ENCODE measurements around the gene CPNE4.
"Not testable (repeated sequence)": the region's sequence is repeated elsewhere in the genome, so short reads cannot be mapped to it uniquely, and the experiment has no call there.

The CPNE4 gene

DNA sequence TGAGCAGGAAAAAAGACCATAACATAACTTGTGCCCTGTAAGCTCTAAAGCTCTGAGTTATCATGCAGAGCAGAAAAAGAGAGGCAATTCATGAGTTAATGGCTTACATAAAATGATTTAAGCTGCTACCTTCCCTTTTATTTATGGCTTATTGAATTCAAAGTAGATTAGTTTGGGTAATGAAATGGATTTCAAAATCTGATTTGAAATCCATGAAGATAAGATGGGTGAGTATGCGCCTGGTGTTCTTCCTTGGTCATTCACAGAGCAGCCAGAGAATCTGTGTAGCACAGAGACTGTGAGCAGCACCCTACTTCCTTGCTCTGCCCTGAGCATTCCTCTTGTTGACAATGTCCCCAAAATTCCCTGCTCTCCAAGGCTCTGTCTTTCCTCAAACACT lies 495.8 kb downstream of the CPNE4 start:
- no peak for DNase-seq (ENCODE audit: low read depth)

GRCh38 chr3:131537531-131537930 lies 497.3 kb downstream of the CPNE4 start:
- DNase-seq (ENCODE audit: low read depth) = no peak

DNA sequence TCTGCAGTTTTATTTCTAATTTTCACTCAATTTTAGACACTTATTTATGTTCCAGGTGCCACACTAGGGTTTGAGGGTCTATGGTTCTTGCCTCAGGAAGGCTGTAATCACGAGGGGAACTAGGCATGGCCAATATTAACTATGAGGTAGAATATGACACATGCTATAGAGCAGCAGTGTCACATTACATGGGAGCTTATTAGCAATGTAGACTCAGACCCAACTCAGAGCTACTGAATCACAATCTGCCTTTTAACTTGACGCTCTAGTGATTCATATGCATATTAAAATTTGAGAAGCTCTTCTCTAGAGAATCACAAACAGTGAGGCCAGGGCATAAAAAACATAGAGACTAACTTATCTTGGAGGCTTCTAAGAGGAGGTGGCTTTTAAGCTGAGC lies 499.2 kb downstream of the CPNE4 start:
- DNase-seq (ENCODE audit: low read depth) = peak; percentile 31

GRCh38 chr3:131535131-131535530 lies 499.7 kb downstream of the CPNE4 start:
- DNase-seq (ENCODE audit: low read depth) = peak; percentile 61

- DNase-seq (ENCODE audit: low read depth) = no peak
Measured at GRCh38 chr3:131532645-131533044, 502.2 kb downstream of the CPNE4 start.

DNA sequence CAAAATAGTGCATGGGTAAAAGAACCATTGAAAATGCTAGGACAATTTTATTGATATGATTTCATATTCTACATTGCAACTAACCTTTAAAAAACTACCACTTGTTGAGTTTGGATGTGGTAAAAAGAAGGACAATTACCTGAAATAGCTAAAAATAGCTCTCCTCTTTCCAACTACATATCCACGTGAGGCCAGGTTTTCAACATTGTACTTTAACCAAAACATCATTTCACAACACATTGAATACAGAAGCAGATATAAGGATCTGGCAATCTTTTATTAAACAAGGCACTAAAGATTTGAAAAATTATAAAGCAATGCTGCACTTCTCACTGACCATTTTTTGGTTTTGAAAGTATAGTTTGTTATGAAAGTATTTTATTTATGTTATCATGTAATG lies 504.0 kb downstream of the CPNE4 start:
- DNase-seq (ENCODE audit: low read depth) = no peak

DNA sequence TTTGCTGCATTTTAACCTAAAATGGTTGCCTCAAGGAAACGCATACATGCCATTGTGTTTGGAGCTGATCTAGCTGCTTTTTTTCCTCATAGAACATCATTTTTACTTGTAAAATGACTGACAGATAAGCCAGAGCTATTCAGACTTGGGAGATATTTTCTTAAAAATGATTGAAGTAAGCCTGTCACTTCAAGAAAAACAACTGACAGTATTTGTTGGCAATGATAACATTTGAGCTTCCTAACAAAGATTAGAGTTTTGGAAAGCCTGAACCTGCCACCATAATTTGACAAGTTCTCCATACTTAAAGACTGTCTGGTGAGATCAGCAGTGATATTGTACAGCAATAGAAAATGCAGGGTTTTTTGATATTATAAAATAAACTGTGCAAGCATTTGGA lies 504.4 kb downstream of the CPNE4 start:
- DNase-seq (ENCODE audit: low read depth) = no peak

GRCh38 chr3:131526801-131527347 lies 507.9 kb downstream of the CPNE4 start:
- no peak for DNase-seq (ENCODE audit: low read depth)

GRCh38 chr3:131518680-131519079 lies 516.1 kb downstream of the CPNE4 start:
- no peak for DNase-seq (ENCODE audit: low read depth)

GRCh38 chr3:131505421-131505820 lies 529.4 kb downstream of the CPNE4 start:
- no peak for DNase-seq (ENCODE audit: low read depth)

DNA sequence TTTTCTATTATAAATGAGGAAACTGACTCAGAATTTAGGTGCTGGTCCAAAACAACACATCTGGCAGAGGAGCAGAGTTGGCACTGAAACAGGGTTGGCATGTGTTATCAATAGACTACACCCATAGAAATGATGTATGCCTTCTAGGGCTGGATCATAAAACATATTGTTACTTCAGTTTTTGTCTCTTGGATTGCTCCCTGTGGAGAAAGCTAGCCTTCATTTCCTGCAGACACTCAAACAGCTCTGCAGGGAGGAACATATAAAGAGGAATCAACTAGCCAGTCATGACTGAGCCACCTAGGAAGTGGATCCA lies 531.5 kb downstream of the CPNE4 start:
- DNase-seq (ENCODE audit: low read depth) = peak; percentile 22

DNA sequence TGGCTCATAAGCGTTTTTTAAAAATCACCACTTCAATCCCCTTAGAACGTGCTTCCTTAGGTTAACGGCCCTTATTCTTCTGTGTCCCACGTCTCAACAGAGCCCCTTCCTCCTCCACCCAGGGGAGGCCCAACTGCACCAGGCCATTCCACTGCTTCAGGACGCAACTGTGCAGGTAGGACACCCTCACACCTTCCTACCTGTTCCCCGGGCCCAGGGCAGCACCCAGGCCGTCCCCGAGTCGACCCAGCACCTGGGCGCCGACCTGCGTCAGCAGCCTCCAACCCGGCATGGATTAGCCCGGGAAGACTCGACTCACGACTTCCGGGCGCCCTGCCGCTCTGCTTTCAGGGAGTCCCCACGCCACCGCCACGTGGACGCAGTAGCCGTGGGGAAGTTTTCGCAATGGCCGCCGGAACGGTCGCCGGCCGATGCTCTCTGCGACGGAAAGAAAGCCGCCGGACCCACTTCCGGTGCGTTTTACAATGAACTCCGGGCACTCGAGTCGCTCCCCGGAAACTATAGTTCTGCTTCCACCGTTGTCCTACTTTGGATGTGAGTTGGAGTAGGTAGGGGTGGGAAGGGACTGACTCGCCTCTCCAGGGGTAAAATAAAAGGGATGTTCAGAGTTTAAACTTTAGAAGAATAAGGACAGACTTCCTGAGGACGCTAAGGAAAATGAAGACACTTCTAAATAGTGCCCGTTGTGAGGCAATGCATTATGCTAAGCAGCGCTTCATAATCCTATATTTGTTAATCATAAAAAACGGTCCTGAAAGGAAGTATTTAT lies 532.1 kb downstream of the CPNE4 start, which contains the start of gene MRPL3:
Gene MRPL3, minus strand, starts transcription at position 442 of the 790 bp plus-strand sequence. Its CDS starts 150 bp downstream, at position 292.
- DNase-seq (ENCODE audit: low read depth) = peak; percentile 42

DNA sequence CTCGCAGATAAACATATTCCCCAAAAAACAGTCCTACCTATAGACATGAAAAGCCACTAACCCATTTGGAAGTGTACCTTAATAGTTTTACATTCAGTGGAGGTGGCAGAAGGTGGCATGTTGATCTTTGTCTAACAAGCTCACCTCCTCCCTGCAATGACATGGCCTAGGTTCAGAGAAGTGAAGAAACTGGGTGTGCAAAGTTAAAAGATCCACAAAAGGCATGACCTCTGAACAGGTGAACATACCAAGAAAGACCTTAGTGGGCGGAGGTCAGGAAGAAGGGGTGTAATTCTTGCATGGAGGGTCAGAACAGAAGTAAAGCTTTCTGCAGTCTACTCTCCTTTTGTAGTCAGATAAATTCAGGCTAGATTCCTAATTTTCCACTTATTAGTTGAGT lies 532.9 kb downstream of the CPNE4 start:
- no peak for DNase-seq (ENCODE audit: low read depth)

DNA sequence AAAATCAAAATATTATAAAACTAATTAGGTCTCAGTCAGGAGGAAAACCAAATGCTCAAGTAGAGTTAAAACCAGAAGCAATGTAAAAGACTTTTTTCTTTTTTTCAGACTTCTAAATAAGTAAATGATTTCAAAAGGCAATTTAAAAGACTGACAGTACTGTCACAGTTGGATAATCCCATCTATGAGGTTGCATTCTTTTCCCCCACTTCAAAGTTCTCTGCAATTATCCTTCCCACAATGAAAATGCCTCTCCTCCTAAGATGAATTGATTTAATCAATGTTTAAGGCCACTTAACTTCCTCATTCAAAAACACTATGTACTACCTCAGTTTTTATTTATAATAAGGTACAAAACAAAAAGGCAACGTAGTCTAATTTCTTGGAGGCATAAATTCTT lies 540.1 kb downstream of the CPNE4 start:
- DNase-seq (ENCODE audit: low read depth) = no peak

GRCh38 chr3:131491775-131492174 lies 543.0 kb downstream of the CPNE4 start:
- DNase-seq (ENCODE audit: low read depth) = no peak

GRCh38 chr3:131491084-131491483 lies 543.7 kb downstream of the CPNE4 start:
- DNase-seq (ENCODE audit: low read depth) = no peak

- DNase-seq (ENCODE audit: low read depth) = not testable (repeated sequence)
Measured at GRCh38 chr3:131486545-131486944, 548.3 kb downstream of the CPNE4 start.

DNA sequence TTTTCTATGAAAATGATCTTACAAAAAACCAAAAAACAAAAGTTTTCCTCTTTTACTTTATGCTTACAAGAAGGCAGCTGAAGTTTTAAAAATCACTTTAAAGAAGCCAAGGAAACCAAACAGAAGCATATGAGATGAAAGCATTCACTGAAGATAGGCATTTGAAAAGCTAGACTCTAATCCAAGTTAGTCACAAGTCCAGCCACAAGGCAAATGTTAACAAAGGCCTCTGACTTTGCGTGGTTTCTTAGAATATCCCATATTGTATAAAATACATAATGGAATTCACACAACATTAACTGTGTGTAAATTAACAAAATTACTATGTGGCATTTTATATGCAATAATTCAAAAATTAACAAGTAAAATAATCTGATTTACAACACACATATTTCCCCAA lies 549.7 kb downstream of the CPNE4 start:
- DNase-seq (ENCODE audit: low read depth) = no peak

GRCh38 chr3:131484496-131485111 lies 550.2 kb downstream of the CPNE4 start:
- no peak for DNase-seq (ENCODE audit: low read depth)
